Glomerular visceral epithelial cell (primary cell): ENCODE measurements around the gene ZNF718.
"Not testable (repeated sequence)": the region's sequence is repeated elsewhere in the genome, so short reads cannot be mapped to it uniquely, and the experiment has no call there.

Experiments
- DNase-seq: peaks from one replicate; pipeline ENCODE4 v3.0.0-alpha.2; 2016; ENCODE audit errors: extremely low spot score

Gene ZNF718

DNA sequence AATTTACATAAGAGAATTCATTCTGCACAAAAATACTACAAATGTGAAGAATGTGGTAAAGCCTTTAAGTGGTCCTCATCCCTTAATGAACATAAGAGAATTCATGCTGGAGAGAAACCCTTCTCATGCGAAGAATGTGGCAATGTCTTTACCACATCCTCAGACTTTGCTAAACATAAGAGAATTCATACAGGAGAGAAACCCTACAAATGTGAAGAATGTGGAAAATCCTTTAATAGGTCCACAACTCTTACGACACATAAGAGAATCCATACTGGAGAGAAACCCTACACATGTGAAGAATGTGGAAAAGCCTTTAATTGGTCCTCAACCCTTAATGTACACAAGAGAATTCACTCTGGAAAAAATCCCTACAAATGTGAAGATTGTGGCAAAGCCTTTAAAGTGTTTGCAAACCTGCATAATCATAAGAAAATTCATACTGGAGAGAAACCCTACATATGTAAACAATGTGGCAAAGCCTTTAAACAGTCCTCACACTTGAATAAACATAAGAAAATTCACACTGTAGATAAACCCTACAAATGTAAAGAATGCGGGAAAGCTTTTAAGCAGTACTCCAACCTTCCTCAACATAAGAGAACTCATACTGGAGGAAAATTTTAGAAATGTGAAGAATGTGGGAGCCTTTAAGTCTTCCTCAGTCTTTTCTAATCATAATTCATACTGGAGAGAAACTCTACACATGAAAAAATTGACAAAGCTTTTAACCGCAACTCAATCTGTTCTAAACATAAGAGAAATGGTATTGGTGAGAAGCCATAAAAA, 37.4 kb downstream of the ZNF718 start:
- DNase-seq: no peak

DNA sequence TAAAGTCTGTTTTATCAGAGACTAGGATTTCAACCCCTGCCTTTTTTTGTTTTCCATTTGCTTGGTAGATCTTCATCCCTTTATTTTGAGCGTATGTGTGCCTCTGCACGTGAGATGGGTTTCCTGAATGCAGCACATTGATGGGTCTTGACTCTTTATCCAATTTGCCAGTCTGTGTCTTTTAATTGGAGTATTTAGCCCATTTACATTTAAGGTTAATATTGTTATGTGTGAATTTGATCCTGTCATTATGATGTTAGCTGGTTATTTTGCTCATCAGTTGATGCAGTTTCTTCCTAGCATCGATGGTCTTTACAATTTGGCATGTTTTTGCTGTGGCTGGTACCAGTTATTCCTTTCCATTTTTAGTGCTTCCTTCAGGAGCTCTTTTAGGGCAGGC, 45.3 kb downstream of the ZNF718 start:
- DNase-seq: not testable (repeated sequence)

DNA sequence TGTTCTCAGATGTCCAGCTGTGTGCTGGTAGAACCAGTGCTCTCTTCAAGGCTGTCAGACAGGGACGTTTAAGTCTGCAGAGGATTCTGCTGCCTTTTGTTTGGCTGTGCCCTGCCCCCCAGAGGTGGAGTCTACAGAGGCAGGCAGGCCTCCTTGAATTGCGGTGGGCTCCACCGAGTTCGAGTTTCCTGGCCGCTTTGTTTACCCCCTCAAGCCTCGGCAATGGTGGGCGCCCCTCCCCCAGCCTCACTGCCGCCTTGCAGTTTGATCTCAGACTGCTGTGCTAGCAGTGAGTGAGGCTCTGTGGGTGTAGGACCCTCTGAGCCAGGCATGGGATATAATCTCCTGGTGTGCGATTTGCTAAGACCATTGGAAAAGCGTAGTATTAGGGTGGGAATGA, 47.0 kb downstream of the ZNF718 start:
- not testable (repeated sequence) for DNase-seq

DNA sequence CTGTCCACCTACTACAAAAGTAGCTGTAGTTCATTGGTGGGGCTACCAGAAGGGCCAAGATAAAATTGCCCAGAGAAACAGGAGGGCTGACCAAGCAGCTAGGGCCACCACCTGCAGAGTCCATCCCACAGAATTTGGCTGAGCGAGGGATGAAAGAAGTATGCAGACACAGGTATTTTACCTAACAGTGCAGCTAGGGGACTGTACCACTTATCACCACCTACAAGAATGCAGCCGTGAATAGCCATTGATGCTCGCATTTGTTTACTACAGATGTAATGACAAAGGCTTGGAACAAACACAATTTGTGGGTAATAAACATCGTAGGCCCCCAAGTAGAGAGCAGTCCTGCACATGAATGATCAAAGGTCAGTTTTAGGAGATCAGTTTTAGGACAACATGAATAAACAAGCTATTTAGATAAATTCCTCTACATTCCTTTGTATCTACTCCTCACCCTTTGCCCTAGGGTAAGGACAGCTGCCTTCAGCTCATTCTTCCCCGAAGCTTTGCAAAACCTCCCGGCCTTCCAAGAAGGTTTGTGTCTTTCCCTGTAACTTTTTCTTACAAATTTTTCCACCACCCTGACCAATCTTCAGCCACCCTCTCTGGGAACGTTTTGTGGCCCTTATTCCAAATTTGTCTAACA, 49.5 kb downstream of the ZNF718 start:
- DNase-seq: no peak

DNA sequence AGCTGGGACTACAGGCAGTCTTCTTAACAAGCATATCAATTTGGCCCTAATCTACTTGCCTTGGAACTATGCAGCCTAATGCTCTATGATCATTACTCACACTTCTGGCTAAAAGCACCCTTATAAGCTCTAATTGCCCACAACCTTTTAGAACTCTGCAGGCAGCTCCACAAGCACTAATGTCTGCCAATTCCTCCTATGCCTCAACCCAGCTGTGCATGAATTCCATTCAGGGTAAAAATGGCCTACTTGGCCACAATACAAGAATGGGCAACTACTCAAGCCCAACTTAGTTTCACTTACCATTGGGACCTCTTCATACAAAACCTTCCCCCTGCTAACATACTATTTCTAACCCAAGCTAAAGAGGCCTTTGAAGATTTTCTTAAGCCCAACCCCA, 51.7 kb downstream of the ZNF718 start:
- DNase-seq: no peak

DNA sequence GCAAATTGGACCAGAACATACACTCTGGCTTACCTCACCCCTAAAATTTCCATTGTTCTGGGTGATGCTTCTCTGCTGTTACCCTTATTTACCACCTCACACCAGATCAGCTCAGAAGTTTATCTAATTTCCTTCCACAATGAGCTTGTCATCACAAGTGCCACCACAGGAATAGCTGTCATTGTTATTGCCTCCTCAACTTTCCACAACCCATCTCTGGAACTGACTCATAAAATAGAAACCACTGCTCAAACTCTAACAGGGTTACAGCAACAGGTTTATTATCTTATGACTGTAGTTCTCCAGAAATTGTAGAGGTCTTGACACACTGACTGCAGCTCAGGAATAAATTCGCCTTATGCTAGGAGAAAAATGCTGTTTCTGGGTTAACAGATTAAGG, 52.7 kb downstream of the ZNF718 start:
- no peak for DNase-seq

DNA sequence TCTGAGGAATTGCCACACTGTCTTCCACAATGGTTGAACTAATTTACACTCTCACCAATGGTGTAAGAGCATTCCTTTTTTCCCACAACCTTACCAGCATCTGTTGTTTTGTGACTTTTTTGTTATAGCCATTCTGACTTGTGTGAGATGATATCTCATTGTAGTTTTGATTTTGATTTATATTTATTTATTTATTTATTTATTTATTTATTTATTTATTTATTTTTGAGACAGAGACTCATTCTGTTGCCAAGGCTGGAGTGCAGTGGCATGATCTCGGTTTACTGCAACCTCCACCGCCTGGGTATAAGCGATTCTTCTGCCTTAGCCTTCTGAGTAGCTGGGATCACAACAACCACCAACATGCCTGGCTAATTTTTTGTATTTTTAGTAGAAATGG, 57.9 kb downstream of the ZNF718 start:
- not testable (repeated sequence) for DNase-seq

DNA sequence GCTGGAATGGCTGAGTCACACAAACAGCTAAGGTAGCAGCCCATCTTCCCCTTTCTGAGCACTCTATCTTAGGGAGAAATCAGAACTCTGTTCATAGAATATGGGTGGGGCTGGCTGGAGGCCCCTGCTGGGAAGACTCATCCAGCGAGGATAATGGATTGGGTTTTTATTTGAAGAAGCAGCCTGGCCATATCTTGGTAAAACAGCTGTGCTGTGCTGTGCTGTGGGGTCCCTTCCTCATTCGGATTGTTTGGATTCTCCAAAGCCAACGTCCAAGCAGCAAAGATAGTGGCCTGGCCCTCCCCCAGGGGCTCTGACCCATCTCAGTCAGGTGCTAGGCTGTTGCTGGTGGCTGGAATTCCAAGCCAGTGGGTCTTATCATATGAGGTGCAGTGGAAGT, 63.8 kb downstream of the ZNF718 start:
- DNase-seq: no peak

DNA sequence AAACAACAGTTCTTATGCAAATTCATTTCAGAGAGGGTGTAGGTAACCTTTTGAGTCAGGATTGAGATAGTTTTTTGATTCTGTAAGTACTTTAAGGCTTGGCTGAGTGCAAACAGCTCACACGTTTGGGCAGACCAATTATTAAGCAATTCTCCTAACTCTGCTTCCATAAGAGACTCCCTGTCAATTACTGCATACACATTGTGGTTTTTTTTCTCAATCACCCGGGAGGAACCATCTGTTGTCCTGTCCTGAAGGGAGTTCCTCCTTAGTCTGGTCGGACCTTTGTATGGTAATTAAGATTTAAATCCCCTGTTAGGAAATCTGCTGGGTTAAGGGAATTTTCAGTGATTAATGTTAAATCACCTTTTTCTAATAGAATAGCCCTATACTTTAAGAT, 70.9 kb downstream of the ZNF718 start:
- DNase-seq: not testable (repeated sequence)

DNA sequence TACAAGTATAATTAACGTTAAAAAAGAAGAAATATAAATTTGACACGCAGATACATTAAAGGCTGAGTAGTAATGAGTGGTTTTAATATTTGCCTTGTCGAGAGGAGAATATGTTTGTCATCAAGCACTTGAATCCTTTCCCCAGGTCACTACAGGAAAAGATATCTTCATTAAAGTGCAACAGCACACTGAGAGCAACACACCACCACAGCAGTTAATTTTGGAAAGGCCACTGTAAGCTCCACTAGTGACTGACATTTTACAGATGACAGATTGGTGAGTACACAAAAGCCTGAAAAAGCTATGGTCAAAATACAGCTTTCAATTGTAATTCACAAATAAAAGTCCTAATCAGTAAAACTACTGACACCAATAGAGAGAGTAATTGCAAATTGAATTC, 76.6 kb downstream of the ZNF718 start:
- DNase-seq: no peak

DNA sequence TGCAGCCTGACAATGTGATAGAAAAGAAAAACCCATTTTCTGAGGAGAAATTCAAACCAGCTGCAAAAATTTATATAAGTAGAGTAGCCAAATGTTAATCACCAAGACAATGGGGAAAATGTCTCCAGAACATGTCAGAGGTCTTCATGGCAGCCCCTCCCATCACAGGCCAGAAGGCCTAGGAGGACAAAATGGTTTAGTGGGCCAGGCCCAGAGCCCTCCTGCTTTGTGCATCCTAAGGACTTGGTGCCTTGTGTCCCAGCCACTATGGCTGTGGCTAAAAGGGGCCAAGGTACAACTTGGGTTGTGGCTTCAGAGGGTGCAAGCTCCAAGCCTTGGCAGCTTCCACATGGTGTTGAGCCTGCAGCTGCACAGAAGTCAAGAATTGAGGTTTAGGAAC, 78.5 kb downstream of the ZNF718 start:
- not testable (repeated sequence) for DNase-seq

DNA sequence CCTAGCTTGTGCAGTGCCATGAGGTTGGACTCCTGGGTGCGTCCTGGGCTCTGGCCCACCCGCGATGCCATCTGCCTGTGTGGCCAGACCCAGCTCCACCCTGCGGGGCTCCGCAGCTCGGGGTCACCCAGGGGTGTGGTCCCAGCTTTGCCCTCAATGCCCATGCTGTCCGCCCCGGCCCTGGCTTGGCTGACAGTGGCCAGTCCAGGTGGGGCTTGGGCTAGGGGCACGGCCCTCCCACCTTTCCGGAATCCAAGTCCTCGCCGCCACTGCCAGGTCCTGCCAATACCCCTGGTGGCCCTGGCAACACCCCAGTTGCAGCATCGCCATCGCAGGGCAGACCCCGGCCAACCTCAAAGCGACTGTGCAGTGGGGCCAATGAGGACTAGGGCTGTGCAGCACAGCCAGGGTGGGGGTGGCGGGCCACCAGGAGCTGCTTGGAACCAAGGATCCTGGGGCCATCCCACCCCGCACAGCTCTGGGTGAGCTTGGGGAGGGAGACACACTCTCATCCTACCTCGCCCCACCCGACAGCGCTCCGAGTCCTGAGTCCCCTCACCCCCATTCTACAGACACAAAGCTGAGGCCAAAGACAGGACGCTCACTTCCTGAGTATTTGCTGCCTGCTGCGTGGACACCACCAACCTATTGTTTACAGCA, 80.9 kb downstream of the ZNF718 start:
- no peak for DNase-seq

DNA sequence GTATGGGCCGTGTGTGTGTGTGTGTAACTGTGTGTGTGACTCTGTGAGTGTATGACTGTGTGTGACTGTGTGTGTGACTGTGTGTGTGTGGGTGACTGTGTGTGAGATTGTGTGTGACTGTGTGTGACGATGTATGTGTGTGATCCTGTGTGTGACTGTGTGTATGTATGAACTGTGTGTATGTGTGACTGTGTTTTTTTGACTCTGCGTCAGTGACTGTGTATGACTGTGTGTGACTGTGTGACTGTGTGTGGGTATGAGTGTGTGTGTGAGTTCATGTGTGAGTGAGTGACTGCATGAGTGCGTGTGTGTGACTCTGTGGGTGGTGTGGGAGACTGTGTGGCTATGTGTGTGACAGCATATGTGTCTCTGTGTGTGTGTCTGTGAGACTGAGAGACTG, 81.8 kb downstream of the ZNF718 start:
- no peak for DNase-seq

DNA sequence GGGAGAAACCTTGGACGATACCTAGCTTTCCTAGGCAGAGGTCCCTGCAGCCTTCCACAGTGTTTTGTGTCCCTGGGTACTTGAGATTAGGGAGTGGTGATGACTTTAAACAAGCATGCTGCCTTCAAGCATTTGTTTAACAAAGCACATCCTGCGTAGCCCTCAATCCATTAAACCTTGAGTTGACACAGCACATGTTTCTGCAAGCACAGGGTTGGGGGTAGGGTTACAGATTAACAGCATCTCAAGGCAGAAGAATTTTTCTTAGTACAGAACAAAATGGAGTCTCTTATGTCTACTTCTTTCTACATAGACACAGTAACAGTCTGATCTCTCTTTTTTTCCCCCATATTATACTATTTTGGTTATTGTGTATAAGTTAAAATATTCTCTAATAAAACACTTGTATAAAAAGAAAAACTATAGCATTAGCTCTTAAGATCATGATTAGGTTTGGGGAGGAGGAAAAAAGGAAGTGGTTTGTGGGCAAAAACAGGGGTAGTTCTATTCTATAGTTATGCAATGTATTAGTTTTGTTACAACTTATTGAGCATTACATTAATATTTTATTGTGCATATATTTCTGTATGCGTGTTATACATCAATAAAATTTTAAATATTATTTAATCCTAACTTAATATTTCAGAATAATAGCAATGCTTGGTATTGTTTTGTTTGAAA, 84.3 kb downstream of the ZNF718 start:
- DNase-seq: not testable (repeated sequence)

DNA sequence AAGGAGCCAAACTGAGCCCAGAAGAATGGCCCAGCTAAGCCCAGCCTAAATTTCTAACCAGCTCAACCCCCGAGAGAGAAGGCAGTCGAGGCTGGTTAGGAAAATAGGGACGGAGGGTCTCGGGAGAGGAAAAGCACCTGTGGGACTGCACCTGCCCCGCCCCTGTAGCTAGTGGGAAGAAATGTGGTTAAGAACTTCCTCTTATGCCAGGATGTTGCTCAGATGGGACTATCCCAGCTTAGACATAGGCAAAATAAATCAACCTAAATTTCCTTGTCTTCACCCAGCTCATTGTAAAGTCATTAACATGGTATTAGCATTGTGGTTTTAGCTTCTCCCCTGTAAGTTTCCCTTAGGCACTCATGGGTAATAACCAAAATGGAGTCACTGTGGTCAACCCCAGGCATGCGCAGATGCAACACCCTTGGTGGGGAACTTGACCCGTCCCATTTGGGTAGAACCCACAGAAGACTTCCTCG, 86.8 kb downstream of the ZNF718 start:
- DNase-seq: no peak

DNA sequence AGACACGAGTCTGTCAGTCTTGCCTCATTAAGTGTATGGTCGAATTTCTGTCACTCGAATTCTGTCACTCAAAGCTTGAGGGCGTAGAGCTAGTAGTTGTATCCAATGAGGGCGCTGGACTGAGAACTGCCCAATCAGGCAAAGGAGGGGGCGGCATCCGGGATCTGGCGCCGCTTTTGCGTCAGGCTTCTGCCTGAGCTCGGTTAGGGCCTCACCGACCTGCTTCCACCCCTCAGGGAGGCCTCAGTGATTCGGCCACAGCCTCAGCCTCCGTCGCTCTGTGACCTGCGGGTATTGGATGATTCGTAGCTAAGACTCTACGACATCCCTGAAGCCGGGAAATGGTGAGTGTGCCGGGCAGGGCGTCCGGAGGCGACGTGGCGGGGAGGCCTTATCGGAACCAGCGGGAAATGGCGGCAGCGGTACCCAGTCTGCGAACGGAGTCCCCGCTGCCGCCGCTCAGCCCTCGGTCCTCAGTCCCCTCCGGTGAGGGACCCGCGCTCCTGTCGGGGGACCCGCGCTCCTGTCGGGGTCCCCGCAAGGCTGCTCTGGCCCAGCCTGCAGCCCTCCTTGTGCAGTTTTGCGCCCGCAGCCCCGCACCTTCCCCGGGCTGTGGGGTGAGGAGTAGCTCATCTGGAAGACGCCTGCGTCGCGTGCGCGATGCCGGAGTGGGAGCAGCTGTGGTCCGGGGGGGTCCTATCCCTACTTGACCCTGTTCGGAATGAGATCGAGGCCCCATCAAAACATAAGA, 88.3 kb downstream of the ZNF718 start:
- DNase-seq: peak; percentile 30

DNA sequence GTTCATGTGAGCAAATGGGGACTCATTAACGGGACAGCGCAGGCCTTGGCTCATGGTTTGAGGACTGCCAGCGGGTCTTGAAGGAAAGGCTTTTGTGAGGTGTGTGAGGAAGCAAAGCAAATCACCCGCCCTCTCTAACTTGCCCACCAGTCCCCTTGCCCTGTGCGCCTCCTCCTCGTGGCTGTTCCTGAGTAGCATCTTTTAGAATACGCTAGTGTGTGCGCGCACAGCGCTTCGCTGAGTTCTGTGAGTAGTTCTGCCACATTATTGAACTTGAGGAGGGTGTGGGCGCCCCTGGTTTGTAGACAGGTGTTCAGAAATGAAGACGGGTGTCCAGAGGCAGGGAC, 88.9 kb downstream of the ZNF718 start:
- DNase-seq: not testable (repeated sequence)
